ENCODE measurements around the gene SHOX. TPM values are rescaled to one million over a fixed set of nuclear protein-coding genes. Genes with fewer than 3 reads are reported as not detected.
"Not testable (repeated sequence)": the region's sequence is repeated elsewhere in the genome, so short reads cannot be mapped to it uniquely, and the experiment has no call there.

The SHOX gene
- total and polyA plus RNA-seq, 2 donors (not counting 1 experiment from before 2014, with no cell fraction given): not detected

- Histone ChIP-seq H3K4me2 (ENCODE audit: extremely low read depth, insufficient read depth, low read length) (no peak overlapping the region), H4K20me1 (ENCODE audit: control insufficient read depth, extremely low read depth, insufficient read depth, low read length) (no peaks in the 10 kb centered on the region), H3K4me3 (replicated peaks in 1 of 4; ENCODE audit: control extremely low read depth in 1 of 4, insufficient read depth in 1 of 4, low read depth in 3 of 4, low read length in 4 of 4) (no peak overlapping the region), H3K9me3 (ENCODE audit: control insufficient read depth, insufficient read depth, low read depth, low read length) (no peaks in the 10 kb centered on the region), H3K27me3 (ENCODE audit: control insufficient read depth, insufficient read depth, low read length) (no peaks in the 10 kb centered on the region), H3K36me3 (ENCODE audit: control insufficient read depth, insufficient read depth, low read length) (no peaks in the 10 kb centered on the region), H3K4me1 (ENCODE audit: control insufficient read depth, extremely low read depth, insufficient read depth, low read length) (no peaks in the 10 kb centered on the region), H3K79me2 (ENCODE audit: control insufficient read depth, insufficient read depth, low read length) (no peaks in the 10 kb centered on the region), H3K27ac (ENCODE audit: insufficient read depth, low read length) (no peak overlapping the region), H2AFZ (ENCODE audit: low read length) (no peak overlapping the region), H3K9ac (ENCODE audit: insufficient read depth, low read length) (no peak overlapping the region)
- DNase-seq (ENCODE audit: low read depth in 2 of 2): no peak
- TF ChIP-seq, protein P1, sequence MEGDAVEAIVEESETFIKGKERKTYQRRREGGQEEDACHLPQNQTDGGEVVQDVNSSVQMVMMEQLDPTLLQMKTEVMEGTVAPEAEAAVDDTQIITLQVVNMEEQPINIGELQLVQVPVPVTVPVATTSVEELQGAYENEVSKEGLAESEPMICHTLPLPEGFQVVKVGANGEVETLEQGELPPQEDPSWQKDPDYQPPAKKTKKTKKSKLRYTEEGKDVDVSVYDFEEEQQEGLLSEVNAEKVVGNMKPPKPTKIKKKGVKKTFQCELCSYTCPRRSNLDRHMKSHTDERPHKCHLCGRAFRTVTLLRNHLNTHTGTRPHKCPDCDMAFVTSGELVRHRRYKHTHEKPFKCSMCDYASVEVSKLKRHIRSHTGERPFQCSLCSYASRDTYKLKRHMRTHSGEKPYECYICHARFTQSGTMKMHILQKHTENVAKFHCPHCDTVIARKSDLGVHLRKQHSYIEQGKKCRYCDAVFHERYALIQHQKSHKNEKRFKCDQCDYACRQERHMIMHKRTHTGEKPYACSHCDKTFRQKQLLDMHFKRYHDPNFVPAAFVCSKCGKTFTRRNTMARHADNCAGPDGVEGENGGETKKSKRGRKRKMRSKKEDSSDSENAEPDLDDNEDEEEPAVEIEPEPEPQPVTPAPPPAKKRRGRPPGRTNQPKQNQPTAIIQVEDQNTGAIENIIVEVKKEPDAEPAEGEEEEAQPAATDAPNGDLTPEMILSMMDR (conservative IDR thresholded peaks at IDR 0.05 in 1 of 2, IDR thresholded peaks at IDR 0.05 in 1 of 2; ENCODE audit: low read depth in 1 of 2, low read length in 2 of 2): no peak
- TF ChIP-seq EZH2 (IDR thresholded peaks at IDR 0.05; ENCODE audit: low read length, missing control alignments): no peak
Observed at GRCh38 chrX:650324-650723, 19.7 kb downstream of the SHOX start.

DNA sequence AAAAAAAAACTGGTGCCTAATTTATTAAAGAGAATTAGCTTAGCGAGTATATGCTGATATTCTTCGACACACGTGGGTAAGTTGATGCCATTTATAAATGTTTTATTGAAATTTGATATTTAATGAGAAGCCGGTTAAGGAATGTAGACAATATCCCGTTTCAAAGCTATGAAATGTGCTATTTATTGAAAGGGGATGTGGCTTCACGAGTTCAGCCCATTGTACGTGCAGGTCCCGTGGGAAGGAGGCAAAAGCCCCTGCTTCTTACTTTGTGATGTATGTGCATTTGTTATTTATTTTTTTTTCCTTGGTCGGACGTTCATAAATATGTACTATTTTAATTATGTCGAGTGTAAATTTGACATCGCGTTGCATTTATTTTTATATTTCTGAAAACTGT is 20.2 kb downstream of the SHOX start:
- H3K79me2 ChIP-seq (ENCODE audit: control insufficient read depth, insufficient read depth, low read length): no peaks in the 10 kb centered on the region
- H3K9me3 ChIP-seq (ENCODE audit: control insufficient read depth, insufficient read depth, low read depth, low read length): no peaks in the 10 kb centered on the region
- no peaks in the 10 kb centered on the region for H4K20me1 ChIP-seq (ENCODE audit: control insufficient read depth, extremely low read depth, insufficient read depth, low read length)
- no peak overlapping the region for H3K27ac ChIP-seq (ENCODE audit: insufficient read depth, low read length)
- no peak overlapping the region for H3K9ac ChIP-seq (ENCODE audit: insufficient read depth, low read length)
- DNase-seq (ENCODE audit: low read depth in 2 of 2): no peak
- no peak overlapping the region for H2AFZ ChIP-seq (ENCODE audit: low read length)
- no peak overlapping the region for H3K4me3 ChIP-seq (replicated peaks in 1 of 4; ENCODE audit: control extremely low read depth in 1 of 4, insufficient read depth in 1 of 4, low read depth in 3 of 4, low read length in 4 of 4)
- no peaks in the 10 kb centered on the region for H3K36me3 ChIP-seq (ENCODE audit: control insufficient read depth, insufficient read depth, low read length)
- no peaks in the 10 kb centered on the region for H3K4me1 ChIP-seq (ENCODE audit: control insufficient read depth, extremely low read depth, insufficient read depth, low read length)
- H3K27me3 ChIP-seq (ENCODE audit: control insufficient read depth, insufficient read depth, low read length): no peaks in the 10 kb centered on the region
- TF ChIP-seq, protein P1 (conservative IDR thresholded peaks at IDR 0.05 in 1 of 2, IDR thresholded peaks at IDR 0.05 in 1 of 2; ENCODE audit: low read depth in 1 of 2, low read length in 2 of 2): no peak
- no peak for TF ChIP-seq EZH2 (IDR thresholded peaks at IDR 0.05; ENCODE audit: low read length, missing control alignments)
- no peak overlapping the region for H3K4me2 ChIP-seq (ENCODE audit: extremely low read depth, insufficient read depth, low read length)

DNA sequence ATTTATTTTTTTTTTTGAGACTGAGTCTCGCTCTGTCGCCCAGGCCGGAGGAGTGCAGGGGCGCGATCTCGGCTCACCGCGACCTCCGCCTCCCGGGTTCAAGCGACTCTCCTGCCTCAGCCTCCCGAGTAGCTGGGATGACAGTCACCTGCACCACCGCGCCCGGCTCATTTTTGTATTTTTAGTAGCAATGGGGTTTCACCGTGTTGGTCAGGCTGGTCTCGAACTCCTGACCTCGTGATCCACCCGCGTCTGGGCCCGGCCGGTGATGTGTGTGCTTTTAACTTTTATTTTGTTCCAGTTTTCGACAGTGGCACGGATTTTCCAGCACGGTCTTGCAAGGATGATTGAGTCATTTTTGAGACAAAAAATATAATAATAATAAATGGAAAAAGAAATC is 21.3 kb downstream of the SHOX start:
- H3K9me3 ChIP-seq (ENCODE audit: control insufficient read depth, insufficient read depth, low read depth, low read length); DNase-seq (ENCODE audit: low read depth in 2 of 2): not testable (repeated sequence)

More for the DNA sequence above, 21.3 kb downstream of the SHOX start:
- not testable (repeated sequence) for H3K36me3 ChIP-seq (ENCODE audit: control insufficient read depth, insufficient read depth, low read length); H3K27me3 ChIP-seq (ENCODE audit: control insufficient read depth, insufficient read depth, low read length); H2AFZ ChIP-seq (ENCODE audit: low read length); H3K9ac ChIP-seq (ENCODE audit: insufficient read depth, low read length); H4K20me1 ChIP-seq (ENCODE audit: control insufficient read depth, extremely low read depth, insufficient read depth, low read length); H3K4me1 ChIP-seq (ENCODE audit: control insufficient read depth, extremely low read depth, insufficient read depth, low read length); H3K79me2 ChIP-seq (ENCODE audit: control insufficient read depth, insufficient read depth, low read length); H3K4me2 ChIP-seq (ENCODE audit: extremely low read depth, insufficient read depth, low read length); H3K27ac ChIP-seq (ENCODE audit: insufficient read depth, low read length); H3K4me3 ChIP-seq (replicated peaks in 1 of 4; ENCODE audit: control extremely low read depth in 1 of 4, insufficient read depth in 1 of 4, low read depth in 3 of 4, low read length in 4 of 4)

Measured in fibroblast of lung (primary cell).